ENCODE measurements around the gene TMPRSS6. TPM values are rescaled to one million over a fixed set of nuclear protein-coding genes. Genes with fewer than 3 reads are reported as not detected.

Gene TMPRSS6
- total RNA-seq, 1 experiment from 2014 or later: 0.39 TPM

DNA sequence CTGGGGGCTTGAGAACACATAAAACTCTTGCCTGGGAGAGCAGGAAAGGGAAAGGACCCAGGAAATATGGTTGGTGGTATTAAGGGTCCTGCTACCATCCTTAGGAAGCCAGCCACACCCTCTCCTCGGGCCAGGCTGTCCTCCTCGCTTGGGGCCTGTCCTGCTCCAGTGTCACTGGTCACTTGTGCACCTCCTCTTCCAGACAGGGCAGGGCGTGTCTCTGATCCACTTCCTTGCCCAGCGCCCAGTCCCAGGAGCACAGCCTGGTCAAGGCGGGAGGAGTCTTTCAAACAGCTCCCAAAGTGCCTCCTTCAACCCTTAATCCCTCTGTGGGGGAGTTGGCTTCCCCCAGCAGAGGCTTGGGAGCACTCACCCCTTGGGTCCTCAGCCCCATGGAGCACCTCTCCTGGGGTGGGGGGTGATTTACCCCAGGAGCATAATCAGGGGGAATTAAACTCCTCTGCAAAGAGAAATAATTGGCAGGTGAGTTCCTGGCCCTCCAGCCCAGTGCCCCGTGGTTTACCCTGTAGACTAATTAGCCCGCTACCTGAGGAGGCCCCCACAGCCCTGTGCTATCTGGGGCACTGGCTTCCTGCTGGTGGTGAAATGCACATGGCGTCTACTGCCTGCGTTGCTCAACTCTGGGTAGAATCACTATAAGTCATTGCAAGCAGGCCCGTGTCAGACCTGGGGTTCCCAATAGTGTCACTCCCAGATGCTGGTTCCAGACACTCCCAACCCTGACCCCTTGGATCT is 8.0 kb downstream of the TMPRSS6 start:
- BruUV-seq (replicated peaks): no TSS peak
- intact Hi-C loops (cut with micrococcal nuclease): no loop called here
- CTCF ChIA-PET: no interaction called here
- Histone ChIP-seq H4K20me1 (ENCODE audit: insufficient read depth) (no peaks in the 10 kb centered on the region), H2AFZ (ENCODE audit: low read depth, low read length, poor library complexity, severe bottlenecking) (no peak overlapping the region), H3K79me2 (ENCODE audit: insufficient read depth, low read length) (no peaks in the 10 kb centered on the region), H3K9me3 (ENCODE audit: control insufficient read depth in 1 of 2, insufficient read depth in 1 of 2, low read depth in 1 of 2, low read length in 2 of 2) (no peaks in the 10 kb centered on the region), H3K9ac (ENCODE audit: low read length) (no peak overlapping the region), H3K4me1 (ENCODE audit: control insufficient read depth in 1 of 2, insufficient read depth in 2 of 2, low read length in 2 of 2) (peaks cover 0 to 14% of the 10 kb centered on the region in 2 experiments; a peak in 1 of 4 replicates), H3K9me2 (ENCODE audit: insufficient read depth) (no peaks in the 10 kb centered on the region), H3K4me2 (ENCODE audit: low read length) (no peak overlapping the region), H3K27me3 (ENCODE audit: insufficient read depth, low read length) (no peaks in the 10 kb centered on the region), H3K27ac (ENCODE audit: low read depth, low read length) (no peak overlapping the region), H3K36me3 (ENCODE audit: control insufficient read depth in 1 of 2, insufficient read depth in 2 of 2, low read length in 2 of 2) (no peaks in the 10 kb centered on the region), H3K4me3 (replicated peaks in 1 of 2; ENCODE audit: low read depth in 1 of 2, low read length in 2 of 2) (no peak overlapping the region)
- TF ChIP-seq RAD21 (IDR thresholded peaks at IDR 0.05; ENCODE audit: low read depth) (no peak), ELF1 (IDR thresholded peaks at IDR 0.05; ENCODE audit: borderline replicate concordance, low read depth) (no peak), JUND (IDR thresholded peaks at IDR 0.05) (no peak), TCF7L2 (IDR thresholded peaks at IDR 0.05; ENCODE audit: borderline replicate concordance, extremely low read depth, insufficient read depth, insufficient read length) (no peak), EGR1 (IDR thresholded peaks at IDR 0.05; ENCODE audit: low read depth) (no peak), SIN3A (IDR thresholded peaks at IDR 0.05; ENCODE audit: low read depth) (no peak), ZNF274 (IDR thresholded peaks at IDR 0.05; ENCODE audit: low read depth, low read length) (no peak), CEBPB (IDR thresholded peaks at IDR 0.05; ENCODE audit: low read depth) (no peak)
- TF ChIP-seq, protein P1, sequence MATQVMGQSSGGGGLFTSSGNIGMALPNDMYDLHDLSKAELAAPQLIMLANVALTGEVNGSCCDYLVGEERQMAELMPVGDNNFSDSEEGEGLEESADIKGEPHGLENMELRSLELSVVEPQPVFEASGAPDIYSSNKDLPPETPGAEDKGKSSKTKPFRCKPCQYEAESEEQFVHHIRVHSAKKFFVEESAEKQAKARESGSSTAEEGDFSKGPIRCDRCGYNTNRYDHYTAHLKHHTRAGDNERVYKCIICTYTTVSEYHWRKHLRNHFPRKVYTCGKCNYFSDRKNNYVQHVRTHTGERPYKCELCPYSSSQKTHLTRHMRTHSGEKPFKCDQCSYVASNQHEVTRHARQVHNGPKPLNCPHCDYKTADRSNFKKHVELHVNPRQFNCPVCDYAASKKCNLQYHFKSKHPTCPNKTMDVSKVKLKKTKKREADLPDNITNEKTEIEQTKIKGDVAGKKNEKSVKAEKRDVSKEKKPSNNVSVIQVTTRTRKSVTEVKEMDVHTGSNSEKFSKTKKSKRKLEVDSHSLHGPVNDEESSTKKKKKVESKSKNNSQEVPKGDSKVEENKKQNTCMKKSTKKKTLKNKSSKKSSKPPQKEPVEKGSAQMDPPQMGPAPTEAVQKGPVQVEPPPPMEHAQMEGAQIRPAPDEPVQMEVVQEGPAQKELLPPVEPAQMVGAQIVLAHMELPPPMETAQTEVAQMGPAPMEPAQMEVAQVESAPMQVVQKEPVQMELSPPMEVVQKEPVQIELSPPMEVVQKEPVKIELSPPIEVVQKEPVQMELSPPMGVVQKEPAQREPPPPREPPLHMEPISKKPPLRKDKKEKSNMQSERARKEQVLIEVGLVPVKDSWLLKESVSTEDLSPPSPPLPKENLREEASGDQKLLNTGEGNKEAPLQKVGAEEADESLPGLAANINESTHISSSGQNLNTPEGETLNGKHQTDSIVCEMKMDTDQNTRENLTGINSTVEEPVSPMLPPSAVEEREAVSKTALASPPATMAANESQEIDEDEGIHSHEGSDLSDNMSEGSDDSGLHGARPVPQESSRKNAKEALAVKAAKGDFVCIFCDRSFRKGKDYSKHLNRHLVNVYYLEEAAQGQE (IDR thresholded peaks at IDR 0.05; ENCODE audit: low read depth): no peak
- RAD21 ChIA-PET (ENCODE audit: low non-redundant PET in 1 of 2, low total read pairs in 2 of 2, uncharacterized antibody in 2 of 2, unreplicated experiment in 2 of 2): no interaction called here
- DNase-seq (ENCODE audit: low read depth, low spot score) (no peak), ATAC-seq (no peak)
- POLR2A ChIA-PET: no interaction called here

All from HCT116 (cell line).